Keratinocyte (primary cell): ENCODE data around the gene NDUFV1.
"Not testable (repeated sequence)": the region's sequence is repeated elsewhere in the genome, so short reads cannot be mapped to it uniquely, and the experiment has no call there.

Experiments
- CTCF ChIP-seq, 3 experiments: IDR thresholded peaks in 1 of 3; conservative IDR thresholded peaks in 1 of 3; optimal IDR thresholded peaks in 1 of 3; 2 replicates in 2 of 3; 3 replicates in 1 of 3; pipeline versions ENCODE3 to v1.5.1; 2011; ENCODE audit warnings: low read length in 3 of 3, mild to moderate bottlenecking in 3 of 3, moderate library complexity in 2 of 3, control low read depth in 1 of 3, inconsistent platforms in 1 of 3; ENCODE audit not compliant: insufficient read depth in 2 of 3; ENCODE audit errors: extremely low read depth in 1 of 3
- EZH2 ChIP-seq: IDR thresholded peaks from one replicate; pipeline ENCODE4 v1.6.1; 2012; ENCODE audit warnings: inconsistent platforms, mild to moderate bottlenecking, low read length, moderate library complexity

DNA sequence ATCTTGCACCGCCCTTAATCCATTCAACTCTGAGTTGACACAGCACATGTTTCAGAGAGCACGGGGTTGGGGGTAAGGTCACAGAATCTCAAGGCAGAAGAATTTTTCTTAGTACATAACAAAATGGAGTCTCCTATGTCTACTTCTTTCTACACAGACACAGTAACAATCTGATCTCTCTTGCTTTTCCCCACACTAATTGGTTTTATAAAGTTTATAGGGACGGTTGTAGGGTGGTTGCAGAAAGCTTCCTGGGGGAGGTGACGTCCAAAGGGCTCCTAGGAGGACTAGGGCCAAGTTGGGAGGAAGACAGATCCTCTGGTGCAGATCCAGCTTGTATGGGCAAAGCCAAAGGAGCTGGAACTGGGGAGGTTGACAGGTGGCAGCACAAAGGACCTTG, 2.6 kb upstream of the NDUFV1 start:
- not testable (repeated sequence) for TF ChIP-seq CTCF (optimal IDR thresholded peaks at IDR 0.05 in 1 of 3, IDR thresholded peaks at IDR 0.05 in 1 of 3, conservative IDR thresholded peaks at IDR 0.05 in 1 of 3; ENCODE audit: extremely low read depth in 1 of 3, insufficient read depth in 2 of 3, low read length in 3 of 3); EZH2
